CD1c-positive myeloid dendritic cell (primary cell): ENCODE data around the gene CYB5R3.
A peak's percentile ranks its signal among the peaks of the same experiment; 100 is the strongest.

Experiments used
- DNase-seq: peaks from one replicate; pipeline ENCODE4 v3.0.0-alpha.2; 2016; ENCODE audit errors: extremely low spot score

CYB5R3 gene

GRCh38 chr22:42645938-42646568 is 3.1 kb downstream of the CYB5R3 start:
- DNase-seq: no peak

- DNase-seq: no peak
Observed at GRCh38 chr22:42645341-42645937, 3.8 kb downstream of the CYB5R3 start.

- peak; percentile 45 for DNase-seq
Observed at GRCh38 chr22:42644422-42645340, 4.5 kb downstream of the CYB5R3 start.

- no peak for DNase-seq
Observed at GRCh38 chr22:42643634-42644421, 5.4 kb downstream of the CYB5R3 start.

GRCh38 chr22:42642806-42643633 is 6.2 kb downstream of the CYB5R3 start:
- peak; percentile 59 for DNase-seq

- no peak for DNase-seq
Observed at GRCh38 chr22:42641801-42642413, 7.3 kb downstream of the CYB5R3 start.

- DNase-seq: no peak
Observed at GRCh38 chr22:42639541-42640241, 9.5 kb downstream of the CYB5R3 start.

GRCh38 chr22:42637555-42637954 is 11.6 kb downstream of the CYB5R3 start:
- DNase-seq: no peak

GRCh38 chr22:42636506-42636905 is 12.7 kb downstream of the CYB5R3 start:
- DNase-seq: no peak

- peak; percentile 32 for DNase-seq
Observed at GRCh38 chr22:42635531-42635930, 13.7 kb downstream of the CYB5R3 start.

GRCh38 chr22:42633013-42633412 is 16.2 kb downstream of the CYB5R3 start:
- no peak for DNase-seq

GRCh38 chr22:42632096-42632495 is 17.1 kb downstream of the CYB5R3 start:
- DNase-seq: no peak

GRCh38 chr22:42630901-42631602 is 18.1 kb downstream of the CYB5R3 start:
- DNase-seq: no peak

- DNase-seq: no peak
Observed at GRCh38 chr22:42630211-42630610, 19.0 kb downstream of the CYB5R3 start.

- no peak for DNase-seq
Observed at GRCh38 chr22:42627981-42628380, 21.2 kb downstream of the CYB5R3 start.

- no peak for DNase-seq
Observed at GRCh38 chr22:42626951-42627625, 22.1 kb downstream of the CYB5R3 start.

- DNase-seq: no peak
Observed at GRCh38 chr22:42626431-42626830, 22.8 kb downstream of the CYB5R3 start.

GRCh38 chr22:42625416-42625815 is 23.8 kb downstream of the CYB5R3 start:
- no peak for DNase-seq
